ENCODE results near the gene VPS54. TPM values are rescaled to one million over a fixed set of nuclear protein-coding genes. Genes with fewer than 3 reads are reported as not detected.
"Not testable (repeated sequence)": the region's sequence is repeated elsewhere in the genome, so short reads cannot be mapped to it uniquely, and the experiment has no call there.

Gene VPS54
- total RNA-seq, 2 experiments from 2014 or later: 17.4 to 18.2 TPM

DNA sequence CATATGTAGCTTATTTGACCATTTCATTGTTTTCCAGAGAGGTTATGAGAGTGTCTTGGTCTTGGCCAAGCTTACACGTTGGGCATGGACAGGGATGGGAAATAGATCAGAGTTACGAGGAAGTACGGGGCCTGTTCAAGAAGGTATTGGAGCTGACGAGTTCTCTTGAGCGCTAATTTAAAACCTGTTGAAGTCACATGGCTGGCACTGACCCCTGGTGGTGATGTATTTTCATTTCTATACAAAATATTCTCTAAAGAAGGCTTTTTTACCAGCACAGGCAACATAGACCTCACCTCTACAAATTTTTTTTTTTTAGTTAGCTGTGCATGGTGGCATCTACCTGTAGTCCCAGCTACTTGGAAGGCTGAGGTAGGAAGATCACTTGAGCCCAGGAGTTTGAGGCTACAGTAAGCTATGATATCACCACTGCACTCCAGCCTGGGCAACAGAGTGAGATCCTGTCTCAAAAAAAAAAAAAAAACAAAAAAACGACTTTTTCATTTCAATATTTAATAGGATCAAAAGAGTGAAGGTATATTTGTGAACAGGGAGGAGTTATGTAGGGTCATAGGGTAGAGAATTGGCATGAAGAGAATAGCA, 157.9 kb downstream of the VPS54 start:
- H3K4me3 Mint-ChIP-seq: no peak overlapping the region
- H3K36me3 Mint-ChIP-seq: peaks cover 66% of the 10 kb centered on the region
- H3K27me3 Mint-ChIP-seq: no peaks in the 10 kb centered on the region
- H3K27ac Mint-ChIP-seq: peak overlapping the region; percentile 62
- DNase-seq: peak; percentile 61
- peak; percentile 49 for ATAC-seq
- peaks cover 48% of the 10 kb centered on the region for H3K4me1 Mint-ChIP-seq
- H3K9me3 Mint-ChIP-seq (ENCODE audit: low read depth): no peaks in the 10 kb centered on the region
- CTCF ChIA-PET: interaction anchor here (0.6 to 3.3 kb wide), 21 partner anchors 8 to 1310 kb away, joined by 3 to 32 read pairs (median 5); partner anchors contain the start of genes MDH1, UGP2 and WDPCP

- no peak overlapping the region for H3K27ac Mint-ChIP-seq
- H3K36me3 Mint-ChIP-seq: peaks cover 68% of the 10 kb centered on the region
- ATAC-seq (no peak), DNase-seq (no peak)
- H3K4me1 Mint-ChIP-seq: peaks cover 60% of the 10 kb centered on the region
- CTCF ChIA-PET: interaction anchor here (0.8 to 2.7 kb wide), 5 partner anchors 8 to 160 kb away, joined by 4 to 12 read pairs (median 4); partner anchors contain the start of gene UGP2
- no peak overlapping the region for H3K4me3 Mint-ChIP-seq
- no peaks in the 10 kb centered on the region for H3K27me3 Mint-ChIP-seq
- no peaks in the 10 kb centered on the region for H3K9me3 Mint-ChIP-seq (ENCODE audit: low read depth)
Observed at GRCh38 chr2:63858291-63858690, 160.9 kb downstream of the VPS54 start.

DNA sequence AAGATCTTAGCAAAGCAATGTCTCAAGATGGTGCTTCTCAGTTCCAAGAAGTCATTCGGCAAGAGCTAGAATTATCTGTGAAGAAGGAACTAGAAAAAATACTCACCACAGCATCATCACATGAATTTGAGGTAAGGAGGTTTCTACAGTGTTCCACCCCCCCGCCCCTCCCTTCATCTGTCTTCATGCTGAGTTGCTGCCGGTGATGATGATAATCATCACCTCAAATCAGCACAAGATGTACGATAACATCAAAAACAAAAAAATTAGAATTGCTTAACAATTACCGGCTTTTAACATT, 163.0 kb downstream of the VPS54 start:
- CTCF ChIA-PET: interaction anchor here (0.6 to 7.9 kb wide), 9 partner anchors 10 to 268 kb away, joined by 3 to 52 read pairs (median 3); partner anchors contain the start of genes MDH1, UGP2 and WDPCP
- H3K27me3 Mint-ChIP-seq: no peaks in the 10 kb centered on the region
- peak overlapping the region; percentile 97 for H3K27ac Mint-ChIP-seq
- H3K4me3 Mint-ChIP-seq: peak overlapping the region; percentile 50
- peak; percentile 92 for ATAC-seq
- DNase-seq: peak; percentile 79
- H3K4me1 Mint-ChIP-seq: peaks cover 67% of the 10 kb centered on the region
- peaks cover 2% of the 10 kb centered on the region for H3K9me3 Mint-ChIP-seq (ENCODE audit: low read depth)
- peaks cover 73% of the 10 kb centered on the region for H3K36me3 Mint-ChIP-seq

DNA sequence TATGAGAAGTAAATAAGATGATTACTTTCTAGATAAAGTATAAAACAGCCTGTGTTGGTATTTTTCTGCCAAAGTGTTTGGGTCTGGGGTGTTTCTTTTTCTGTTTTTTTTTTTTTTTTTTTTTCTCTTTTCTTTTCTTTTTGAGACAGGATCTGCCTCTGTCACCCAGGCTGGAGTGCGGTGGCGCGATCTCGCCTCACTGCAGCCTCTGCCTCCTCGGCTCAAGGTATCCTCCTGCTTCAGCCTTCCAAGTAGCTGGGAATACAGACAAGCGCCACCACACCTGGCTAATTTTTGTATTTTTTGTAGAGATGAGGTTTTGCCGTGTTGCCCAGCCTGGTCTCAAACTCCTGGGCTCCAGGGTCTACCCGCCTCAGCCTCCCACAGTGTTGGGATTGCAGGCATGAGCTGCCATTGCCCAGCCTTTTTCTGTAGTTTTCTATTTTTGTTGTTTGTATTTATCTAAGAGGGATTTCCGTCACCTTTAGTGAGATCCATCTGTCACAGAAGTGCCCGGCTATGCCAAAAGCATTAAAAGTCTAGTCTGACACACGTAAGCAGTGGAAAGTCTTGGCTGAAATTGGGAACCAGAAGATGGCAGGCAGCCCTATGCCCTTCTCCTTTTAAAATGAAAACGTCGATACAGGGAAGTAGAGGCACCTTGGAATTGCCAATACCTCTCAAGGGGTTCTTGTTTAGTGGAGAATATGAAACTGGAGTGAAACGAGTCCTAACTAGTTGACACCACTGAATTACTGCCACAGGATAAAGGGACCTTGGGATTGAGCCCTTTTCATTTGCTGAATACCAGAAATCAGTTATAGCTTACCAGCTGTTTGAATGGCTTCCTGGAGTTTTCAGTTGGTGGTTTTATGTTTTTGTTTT, 163.6 kb downstream of the VPS54 start:
- Mint-ChIP-seq H3K27me3 (no peaks in the 10 kb centered on the region), H3K36me3 (peaks cover 72% of the 10 kb centered on the region), H3K27ac (peak overlapping the region; percentile 97), H3K9me3 (ENCODE audit: low read depth) (peaks cover 2% of the 10 kb centered on the region), H3K4me1 (peaks cover 67% of the 10 kb centered on the region), H3K4me3 (peak overlapping the region; percentile 50)
- DNase-seq (no peak), ATAC-seq (no peak)
- CTCF ChIA-PET: interaction anchor here (0.6 to 7.9 kb wide), 9 partner anchors 10 to 267 kb away, joined by 3 to 52 read pairs (median 3); partner anchors contain the start of genes MDH1, UGP2 and WDPCP

DNA sequence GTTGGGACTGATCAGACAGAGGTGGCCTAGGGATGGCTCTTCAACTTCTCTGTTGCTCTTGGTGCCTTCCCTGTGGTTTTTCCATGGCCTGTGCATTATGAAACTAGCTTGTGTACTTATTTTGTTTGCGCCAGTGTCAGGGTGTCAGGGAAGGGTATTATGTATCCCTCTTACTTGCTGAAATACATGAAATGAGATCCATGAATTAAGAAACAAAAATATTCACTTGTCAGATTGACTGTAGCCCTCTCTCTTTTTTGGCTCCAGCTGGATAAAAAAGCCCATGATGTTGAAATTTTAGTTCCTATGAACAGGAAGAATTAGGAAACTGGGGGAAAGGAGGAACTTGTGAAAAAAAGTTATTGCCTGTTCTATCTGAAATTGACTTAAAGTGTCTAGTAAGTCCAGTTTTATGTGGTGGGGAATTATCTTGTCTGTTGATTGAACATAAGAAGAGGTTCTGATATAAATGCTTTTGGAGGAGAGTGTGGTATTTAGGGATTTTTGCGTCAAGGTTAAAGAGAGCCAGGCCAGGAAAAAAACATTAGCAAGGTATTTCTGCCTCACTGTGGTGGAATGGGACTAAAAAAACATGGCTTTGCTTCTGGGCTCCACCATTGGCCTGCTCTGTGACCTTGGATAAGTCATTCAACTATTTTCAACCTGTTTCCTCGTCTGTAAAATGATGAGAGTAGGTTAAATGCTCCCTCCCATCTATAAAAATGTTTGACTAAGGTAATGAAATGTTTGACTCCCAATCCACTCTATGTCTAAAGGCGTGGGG, 165.5 kb downstream of the VPS54 start:
- no peak for DNase-seq
- peaks cover 71% of the 10 kb centered on the region for H3K36me3 Mint-ChIP-seq
- peaks cover 79% of the 10 kb centered on the region for H3K4me1 Mint-ChIP-seq
- peaks cover 2% of the 10 kb centered on the region for H3K9me3 Mint-ChIP-seq (ENCODE audit: low read depth)
- no peak for ATAC-seq
- peak overlapping the region; percentile 97 for H3K27ac Mint-ChIP-seq
- CTCF ChIA-PET: interaction anchor here (0.9 to 7.9 kb wide), 4 partner anchors 8 to 12 kb away, joined by 7 to 52 read pairs (median 10); partner anchors contain the start of gene UGP2
- no peak overlapping the region for H3K4me3 Mint-ChIP-seq
- H3K27me3 Mint-ChIP-seq: no peaks in the 10 kb centered on the region

DNA sequence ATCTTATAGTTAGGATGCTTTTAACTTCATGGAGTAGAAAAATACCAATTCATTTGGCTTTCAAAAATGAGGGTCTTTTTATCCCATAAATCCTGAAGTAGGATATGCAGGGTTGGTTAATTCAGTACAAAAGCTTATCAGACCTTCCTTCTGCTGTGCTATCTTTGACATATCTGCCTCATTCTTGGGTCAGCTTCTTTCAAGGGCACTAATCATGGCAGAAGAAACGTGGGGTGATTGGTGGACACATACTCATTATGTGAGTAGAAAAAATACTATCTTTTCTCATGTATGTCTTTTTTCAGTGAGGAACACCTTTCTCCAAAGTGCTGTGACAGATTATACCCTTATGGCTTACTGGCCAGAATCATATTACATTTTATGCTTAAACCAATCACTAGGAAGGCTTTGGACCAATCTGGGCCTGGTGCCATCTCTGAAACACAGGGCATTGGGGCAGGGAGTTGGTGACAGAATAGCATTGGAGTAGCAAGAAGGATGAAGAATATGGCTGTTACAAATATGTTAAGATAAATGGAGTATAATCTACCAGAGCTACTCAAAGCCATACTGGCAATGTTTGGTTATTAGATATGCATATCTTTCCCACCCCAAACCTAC, 167.4 kb downstream of the VPS54 start:
- H3K27ac Mint-ChIP-seq: no peak overlapping the region
- ATAC-seq (no peak), DNase-seq (no peak)
- H3K27me3 Mint-ChIP-seq: no peaks in the 10 kb centered on the region
- H3K9me3 Mint-ChIP-seq (ENCODE audit: low read depth): peaks cover 10% of the 10 kb centered on the region
- CTCF ChIA-PET: interaction anchor here (1.9 to 7.9 kb wide), 3 partner anchors 7 to 10 kb away, joined by 8 to 52 read pairs (median 13); partner anchors contain the start of gene UGP2
- peaks cover 72% of the 10 kb centered on the region for H3K4me1 Mint-ChIP-seq
- peaks cover 75% of the 10 kb centered on the region for H3K36me3 Mint-ChIP-seq
- H3K4me3 Mint-ChIP-seq: no peak overlapping the region

DNA sequence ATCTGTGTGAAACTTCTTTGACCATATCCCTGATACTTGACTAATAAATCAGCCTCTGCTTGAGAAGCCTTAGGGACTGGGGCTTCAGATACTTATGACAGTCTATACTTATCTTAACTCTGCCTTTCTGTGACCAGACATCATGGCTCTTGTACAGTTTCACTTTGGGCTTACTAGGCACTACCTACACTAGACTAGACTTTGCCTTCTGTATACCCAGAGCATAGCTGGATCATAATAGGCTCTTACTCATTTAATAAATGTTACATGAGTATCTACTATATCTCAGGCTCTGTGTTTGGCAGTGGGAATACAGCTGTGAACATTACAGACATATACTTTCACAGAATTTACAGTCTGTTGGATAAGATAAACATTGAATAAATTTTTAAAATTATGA, 168.6 kb downstream of the VPS54 start:
- no peak overlapping the region for H3K27ac Mint-ChIP-seq
- CTCF ChIA-PET: interaction anchor here (7.9 kb wide), 1 partner anchor 9 kb away, joined by 52 read pairs; the partner anchor contains the start of gene UGP2
- H3K4me3 Mint-ChIP-seq: no peak overlapping the region
- peaks cover 10% of the 10 kb centered on the region for H3K9me3 Mint-ChIP-seq (ENCODE audit: low read depth)
- DNase-seq (no peak), ATAC-seq (no peak)
- peaks cover 66% of the 10 kb centered on the region for H3K4me1 Mint-ChIP-seq
- H3K27me3 Mint-ChIP-seq: no peaks in the 10 kb centered on the region
- peaks cover 73% of the 10 kb centered on the region for H3K36me3 Mint-ChIP-seq

DNA sequence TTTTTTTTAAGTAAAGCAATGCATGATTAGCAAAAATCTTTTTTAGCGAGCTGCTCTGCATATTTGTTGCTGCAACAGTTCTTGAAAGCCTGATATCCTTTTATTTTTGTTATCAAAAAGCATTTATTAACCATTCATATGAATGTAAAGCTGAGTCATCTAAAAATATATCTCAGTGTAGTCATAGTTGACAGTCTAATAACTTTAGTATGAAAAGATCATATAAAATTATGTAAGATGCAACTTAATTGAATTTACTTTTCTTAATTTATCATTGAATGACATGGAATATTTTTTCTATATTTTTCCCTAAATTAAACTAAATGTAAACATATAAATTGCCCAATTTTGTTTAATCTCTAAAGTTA, 169.0 kb downstream of the VPS54 start:
- peaks cover 66% of the 10 kb centered on the region for H3K4me1 Mint-ChIP-seq
- H3K36me3 Mint-ChIP-seq: peaks cover 78% of the 10 kb centered on the region
- no peak for ATAC-seq
- no peaks in the 10 kb centered on the region for H3K27me3 Mint-ChIP-seq
- H3K9me3 Mint-ChIP-seq (ENCODE audit: low read depth): peaks cover 10% of the 10 kb centered on the region
- no peak for DNase-seq
- no peak overlapping the region for H3K27ac Mint-ChIP-seq
- no peak overlapping the region for H3K4me3 Mint-ChIP-seq
- CTCF ChIA-PET: interaction anchor here (7.9 kb wide), 1 partner anchor 8 kb away, joined by 52 read pairs; the partner anchor contains the start of gene UGP2

GRCh38 chr2:63849381-63850203, 169.6 kb downstream of the VPS54 start:
- Mint-ChIP-seq H3K4me3 (no peak overlapping the region), H3K36me3 (peaks cover 81% of the 10 kb centered on the region), H3K9me3 (ENCODE audit: low read depth) (peaks cover 10% of the 10 kb centered on the region), H3K4me1 (peaks cover 69% of the 10 kb centered on the region), H3K27me3 (no peaks in the 10 kb centered on the region), H3K27ac (peak overlapping the region; percentile 64)
- ATAC-seq (no peak), DNase-seq (no peak)
- CTCF ChIA-PET: interaction anchor here (0.7 to 7.9 kb wide), 2 partner anchors 8 to 28 kb away, joined by 3 to 52 read pairs; partner anchors contain the start of gene UGP2

GRCh38 chr2:63847571-63847970, 171.7 kb downstream of the VPS54 start:
- peaks cover 84% of the 10 kb centered on the region for H3K36me3 Mint-ChIP-seq
- H3K27me3 Mint-ChIP-seq; H3K9me3 Mint-ChIP-seq (ENCODE audit: low read depth); ATAC-seq; H3K27ac Mint-ChIP-seq; H3K4me3 Mint-ChIP-seq; CTCF ChIA-PET; DNase-seq: not testable (repeated sequence)
- H3K4me1 Mint-ChIP-seq: peaks cover 70% of the 10 kb centered on the region

DNA sequence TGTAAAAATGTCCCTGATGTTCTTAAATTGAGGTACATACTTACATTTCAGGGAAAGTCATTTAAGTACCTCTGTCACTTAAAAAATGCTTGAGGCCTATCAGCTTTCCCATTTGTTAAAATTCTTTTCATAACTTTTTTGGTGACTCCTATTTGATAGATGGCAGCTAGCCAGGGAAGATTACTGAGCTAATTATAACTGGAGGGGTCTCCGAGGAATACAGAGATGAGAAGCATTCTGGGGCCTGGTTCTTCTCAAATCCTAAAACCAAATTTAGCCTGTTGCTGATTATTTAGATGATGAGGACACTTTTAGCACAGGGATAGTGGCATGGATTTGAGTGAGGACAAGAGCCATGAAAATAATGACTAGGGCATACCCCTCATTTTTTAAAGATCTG, 172.7 kb downstream of the VPS54 start:
- no peaks in the 10 kb centered on the region for H3K27me3 Mint-ChIP-seq
- peaks cover 8% of the 10 kb centered on the region for H3K9me3 Mint-ChIP-seq (ENCODE audit: low read depth)
- peaks cover 80% of the 10 kb centered on the region for H3K36me3 Mint-ChIP-seq
- ATAC-seq (no peak), DNase-seq (no peak)
- no peak overlapping the region for H3K27ac Mint-ChIP-seq
- CTCF ChIA-PET: interaction anchor here (1.7 to 2.1 kb wide), 2 partner anchors 10 to 15 kb away, joined by 5 to 6 read pairs; no protein-coding TSS in a partner anchor
- H3K4me3 Mint-ChIP-seq: no peak overlapping the region
- H3K4me1 Mint-ChIP-seq: peaks cover 68% of the 10 kb centered on the region

GRCh38 chr2:63845866-63846265, 173.4 kb downstream of the VPS54 start:
- DNase-seq (no peak), ATAC-seq (no peak)
- peaks cover 75% of the 10 kb centered on the region for H3K36me3 Mint-ChIP-seq
- H3K9me3 Mint-ChIP-seq (ENCODE audit: low read depth): peaks cover 8% of the 10 kb centered on the region
- H3K27me3 Mint-ChIP-seq: no peaks in the 10 kb centered on the region
- CTCF ChIA-PET: interaction anchor here (1.0 to 2.1 kb wide), 3 partner anchors 9 to 15 kb away, joined by 5 to 7 read pairs (median 6); no protein-coding TSS in a partner anchor
- peaks cover 63% of the 10 kb centered on the region for H3K4me1 Mint-ChIP-seq
- no peak overlapping the region for H3K4me3 Mint-ChIP-seq
- H3K27ac Mint-ChIP-seq: no peak overlapping the region
